CD4-positive, alpha-beta T cell treated with Interleukin-21 for 1 hour (primary cell): Measurements from ENCODE around the gene MELTF.

ENCODE experiments used
- DNase-seq: peaks from one replicate; pipeline ENCODE4 v3.0.0-alpha.2; 2020

MELTF gene

DNA sequence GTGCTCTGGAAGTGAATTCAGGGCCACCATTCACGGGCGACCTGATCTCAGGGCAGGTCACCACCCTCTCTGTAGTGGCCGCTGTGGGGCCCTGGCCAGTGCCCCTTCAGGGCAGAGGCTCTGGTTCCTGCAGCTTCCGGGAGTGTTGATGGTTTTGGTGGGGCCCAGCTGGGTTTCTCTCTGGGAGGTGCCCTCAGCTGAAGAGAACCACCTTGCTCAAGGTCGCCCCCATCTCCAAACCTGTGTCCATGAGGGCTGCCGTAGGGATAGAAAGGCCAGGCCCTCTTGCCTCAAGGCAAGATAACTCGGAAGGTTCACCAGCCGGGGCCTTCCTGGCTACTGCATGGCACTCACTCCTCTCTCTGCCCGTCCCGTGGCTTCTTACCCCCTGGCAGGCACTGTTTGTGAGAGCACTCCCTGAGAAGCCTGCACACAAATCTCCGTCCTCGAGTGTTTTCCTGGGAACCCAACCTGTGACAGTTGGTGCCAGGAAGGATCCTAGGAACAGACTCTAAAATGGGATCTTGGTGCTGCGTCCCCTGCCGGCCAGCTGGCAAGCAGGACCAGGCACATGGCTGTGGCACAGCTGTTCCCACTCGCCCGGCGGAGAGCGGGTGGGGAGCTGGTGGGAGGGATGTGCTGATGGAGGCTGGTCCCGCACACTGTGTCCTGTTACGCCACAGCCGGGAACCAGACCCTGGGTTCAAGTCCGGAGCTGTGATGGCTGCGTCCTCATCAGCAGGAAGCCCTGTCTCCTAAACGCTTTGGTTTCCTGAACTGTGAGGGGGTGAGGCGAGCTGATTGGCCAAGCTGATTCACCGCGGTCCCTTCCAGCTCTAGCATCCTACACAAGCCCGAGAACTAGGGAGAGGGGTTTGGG lies 37.8 kb downstream of the MELTF start:
- DNase-seq = no peak

GRCh38 chr3:196990601-196991007 lies 39.0 kb downstream of the MELTF start:
- no peak for DNase-seq

DNA sequence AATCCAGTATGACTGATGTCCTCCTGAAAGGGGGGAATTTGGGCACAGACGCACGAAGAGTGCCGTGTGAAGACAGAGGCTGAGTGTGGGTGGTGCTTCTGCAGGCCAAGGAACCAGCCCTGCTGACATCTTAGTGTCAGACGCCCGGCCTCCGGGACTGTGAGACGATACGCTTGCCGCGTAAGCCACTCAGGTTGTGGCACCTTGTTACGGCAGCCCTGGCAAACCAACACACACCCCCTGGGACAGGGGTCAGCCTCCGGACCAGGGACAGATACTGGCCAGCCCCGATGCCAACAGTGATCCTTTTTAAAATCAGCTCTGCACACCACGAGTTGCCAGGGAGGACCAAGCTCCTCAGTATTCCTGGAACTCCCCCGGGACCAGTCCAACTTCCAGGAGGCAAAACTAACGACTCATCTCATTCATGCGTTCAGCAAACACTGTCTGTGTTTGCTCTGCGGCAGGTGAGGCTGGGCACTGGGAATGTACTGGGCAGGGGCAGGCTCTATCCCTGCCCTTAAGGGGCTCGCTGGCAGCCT lies 39.8 kb downstream of the MELTF start:
- DNase-seq = no peak

- no peak for DNase-seq
Measured at GRCh38 chr3:196988241-196989029, 41.2 kb downstream of the MELTF start.

DNA sequence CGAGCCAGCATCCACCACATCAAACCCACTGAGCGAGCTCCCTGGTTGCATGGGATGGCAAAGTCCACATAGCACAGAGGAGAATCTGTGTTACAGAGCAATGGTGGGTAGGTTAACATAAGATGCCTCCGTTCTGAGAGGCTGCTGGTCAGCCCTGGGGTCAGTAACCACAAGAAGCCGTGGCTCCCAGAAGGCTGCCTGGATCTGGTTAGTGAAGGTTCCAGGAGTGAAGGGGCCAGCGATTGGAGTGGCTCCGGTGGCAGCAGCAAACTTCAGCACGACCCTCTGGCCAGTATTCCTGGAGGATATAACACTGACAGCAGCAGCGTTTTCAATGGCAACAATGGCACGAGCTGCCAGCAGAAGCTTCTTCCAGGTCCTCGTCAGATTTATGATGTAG lies 42.6 kb downstream of the MELTF start:
- DNase-seq = no peak

DNA sequence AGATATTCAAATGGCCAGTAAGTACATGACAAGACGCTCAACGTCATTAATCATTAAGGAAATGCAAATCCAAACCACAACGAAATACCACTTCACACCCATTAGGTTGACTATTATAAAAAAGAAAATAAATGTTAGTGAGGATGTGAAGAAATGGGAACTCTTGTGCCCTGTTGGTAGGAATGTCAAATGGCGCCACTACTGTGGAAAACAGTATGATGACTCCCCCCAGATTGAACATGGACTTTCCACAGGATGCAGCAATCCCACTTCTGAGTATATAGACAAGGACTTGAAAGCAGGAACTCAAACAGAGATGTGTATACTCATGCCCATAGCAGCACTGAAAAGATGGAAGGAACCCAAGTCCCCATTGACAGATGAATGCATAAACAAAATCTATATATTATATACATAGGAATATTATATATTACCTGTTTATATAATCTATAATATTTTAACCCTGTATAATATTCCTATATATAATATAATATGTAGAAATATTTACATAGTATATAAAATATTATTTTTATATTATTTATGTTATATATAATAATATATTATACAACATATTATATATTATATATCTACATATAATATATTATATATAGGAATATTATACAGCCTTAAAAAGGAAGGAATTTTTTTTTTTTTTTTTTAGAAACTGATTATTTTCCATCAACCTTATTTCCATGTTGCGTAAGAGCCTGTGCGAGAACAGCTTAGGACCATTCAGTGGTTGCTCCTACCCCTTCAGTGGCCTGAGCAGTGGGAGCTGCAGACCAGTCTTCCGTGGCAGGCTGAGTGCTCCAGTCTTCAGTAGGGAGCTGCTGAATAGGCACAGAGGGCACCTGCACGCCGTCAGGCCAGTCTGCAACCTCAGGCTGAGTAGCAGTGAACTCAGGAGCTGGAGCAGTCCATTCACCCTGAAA lies 43.4 kb downstream of the MELTF start:
- DNase-seq = no peak

DNA sequence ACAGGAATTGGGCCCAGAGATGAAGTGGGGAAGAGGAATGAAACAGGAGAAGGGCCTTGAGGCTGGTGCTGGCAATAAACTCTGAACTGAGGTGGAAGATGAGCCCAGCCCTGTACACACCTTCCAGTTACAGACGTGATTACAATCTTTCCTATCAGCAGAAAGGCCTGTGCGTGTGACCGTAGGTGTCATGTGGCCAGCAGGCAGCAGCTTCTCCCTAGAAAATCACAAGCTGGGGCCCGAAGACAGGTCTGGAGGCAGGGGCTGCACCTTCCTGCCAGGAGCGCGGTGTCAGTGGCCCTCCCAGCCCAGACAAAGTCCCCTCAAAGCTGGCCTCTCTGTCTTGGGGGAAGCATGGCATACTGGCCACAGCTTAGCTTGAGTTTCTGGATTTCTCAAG lies 44.3 kb downstream of the MELTF start:
- DNase-seq = no peak

DNA sequence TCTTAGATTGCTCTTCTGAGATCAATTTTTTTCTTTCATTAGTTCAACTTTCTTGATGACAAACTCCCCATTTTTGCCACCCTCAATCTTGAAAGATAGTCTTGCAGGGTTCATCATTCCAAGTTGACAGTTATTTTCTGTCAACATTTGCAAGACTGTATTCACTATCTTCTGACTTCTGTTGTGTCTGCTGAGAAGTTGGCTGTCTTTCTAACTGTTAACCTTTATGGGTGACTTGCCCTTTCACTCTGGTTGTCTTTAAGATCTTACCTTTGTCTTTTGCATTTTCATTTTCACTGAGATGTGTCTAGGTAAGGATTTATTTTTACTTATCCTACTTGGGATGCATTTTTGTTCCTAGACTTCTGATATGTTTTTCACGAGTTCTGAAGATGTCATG lies 46.4 kb downstream of the MELTF start:
- DNase-seq = no peak

DNA sequence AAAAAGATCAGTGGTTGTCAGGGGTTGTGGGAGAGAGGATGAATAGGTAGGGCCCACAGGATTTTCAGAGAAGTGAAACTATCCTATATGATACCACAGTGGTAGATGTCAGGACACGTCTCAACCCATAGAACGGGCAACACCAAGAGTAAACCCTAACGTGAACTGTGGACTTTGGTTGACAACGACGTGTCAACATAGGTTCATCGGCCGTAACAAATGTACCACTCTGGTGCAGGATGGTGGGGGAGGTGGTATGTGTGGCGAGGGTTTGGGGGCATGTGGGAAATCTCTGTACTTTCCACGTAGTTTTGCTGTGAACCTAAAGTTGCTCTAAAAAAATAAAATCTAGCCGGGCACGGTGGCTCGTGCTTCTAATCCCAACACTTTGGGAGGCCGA lies 48.0 kb downstream of the MELTF start:
- no peak for DNase-seq

DNA sequence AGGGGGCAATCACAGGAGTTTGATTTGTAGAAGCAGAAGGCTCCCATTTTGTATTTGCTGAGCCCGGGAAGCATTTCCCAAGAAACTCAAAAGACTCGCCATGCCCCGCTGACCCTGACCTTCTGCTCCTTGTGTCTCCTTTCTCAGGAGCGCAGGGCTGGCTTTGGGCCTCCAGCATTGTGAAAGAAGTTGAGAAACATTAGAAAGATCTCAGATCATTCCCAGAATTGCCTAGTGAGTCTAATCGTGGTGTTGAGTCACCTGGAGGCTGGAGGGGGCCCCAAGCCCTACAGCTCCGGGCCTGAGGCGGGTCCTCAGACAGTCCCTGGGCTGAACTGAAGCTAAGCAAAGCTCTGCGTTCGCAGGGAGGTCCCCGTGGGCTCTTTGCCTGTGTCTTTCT lies 50.1 kb downstream of the MELTF start:
- no peak for DNase-seq

- DNase-seq = no peak
Measured at GRCh38 chr3:196976941-196977340, 52.7 kb downstream of the MELTF start.

DNA sequence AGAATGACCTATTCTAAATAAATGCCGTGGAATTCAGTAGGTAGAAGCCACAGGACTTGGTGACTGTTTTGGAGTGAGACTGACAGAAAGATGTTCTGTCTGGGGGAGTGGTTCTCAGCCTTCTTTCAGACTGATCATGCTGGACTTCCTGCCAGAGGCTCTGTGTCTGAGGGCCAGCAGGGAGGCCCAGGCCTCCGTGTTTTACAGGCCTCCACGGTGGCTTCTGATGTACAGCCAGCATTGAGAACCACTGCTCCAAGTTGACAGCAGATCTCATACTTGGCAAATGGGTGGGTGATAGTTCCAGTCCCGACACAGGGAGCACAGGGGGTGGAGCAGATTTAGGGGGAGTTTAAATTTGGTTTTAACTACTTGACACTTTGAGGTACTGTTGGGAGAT lies 54.3 kb downstream of the MELTF start:
- DNase-seq = no peak

- no peak for DNase-seq
Measured at GRCh38 chr3:196974661-196975060, 55.0 kb downstream of the MELTF start.

- no peak for DNase-seq
Measured at GRCh38 chr3:196971094-196971698, 58.4 kb downstream of the MELTF start.

- DNase-seq = no peak
Measured at GRCh38 chr3:196970547-196971093, 59.0 kb downstream of the MELTF start.

- peak; percentile 71 for DNase-seq
Measured at GRCh38 chr3:196969660-196970546, 59.7 kb downstream of the MELTF start.

DNA sequence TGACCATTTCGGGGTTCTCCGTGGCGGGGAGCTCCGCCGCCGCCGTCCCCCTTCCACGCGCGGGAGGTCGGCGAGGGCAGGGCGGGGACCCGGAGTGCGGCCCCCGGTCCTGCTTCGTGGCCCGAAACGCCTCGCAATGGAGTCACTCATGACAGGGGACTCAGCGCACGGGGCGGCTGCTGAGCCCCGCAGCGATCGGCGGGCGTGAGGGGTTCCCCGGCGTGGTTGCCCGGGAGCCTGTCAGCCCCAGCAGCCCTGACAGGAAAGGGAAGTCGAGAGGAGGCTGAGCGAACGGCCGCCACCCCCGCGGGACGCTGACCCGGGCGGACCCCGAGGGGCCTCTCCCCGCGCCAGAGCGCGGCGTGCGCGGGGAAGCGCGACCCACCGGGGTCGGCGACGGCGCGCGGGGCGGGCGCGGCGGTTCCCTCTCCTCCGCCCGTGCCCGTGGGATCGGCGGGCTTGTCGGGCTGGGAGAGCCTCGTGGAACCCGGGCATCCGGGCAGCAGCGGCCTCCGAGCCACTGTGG lies 60.4 kb downstream of the MELTF start:
- peak; percentile 35 for DNase-seq

GRCh38 chr3:196968233-196969133 lies 61.1 kb downstream of the MELTF start, which contains the start of gene PIGZ:
PIGZ (minus strand) TSS chr3:196968833; CDS start chr3:196952031, 16,802 bp downstream.
- peak; percentile 21 for DNase-seq
